Parathyroid adenoma (tissue), 2 donors: ENCODE data around the gene LRSAM1.

Experiments used
- H2AFZ ChIP-seq: fragments of 300-600 bp; sonication (generic); one replicate; pipeline ENCODE4 v1.7.0; 2017; ENCODE audit warnings: antibody characterized with exemption, mild to moderate bottlenecking
- H3K27ac ChIP-seq: fragments of 300-600 bp; sonication (generic); one replicate; pipeline ENCODE4 v1.7.0; 2017
- H3K27me3 ChIP-seq: fragments of 300-600 bp; sonication (generic); one replicate; pipeline ENCODE4 v1.7.0; 2017; ENCODE audit warnings: low read length; ENCODE audit not compliant: control insufficient read depth, insufficient read depth
- H3K36me3 ChIP-seq: fragments of 300-600 bp; sonication (generic); one replicate; pipeline ENCODE4 v1.7.0; 2017; ENCODE audit warnings: low read length; ENCODE audit not compliant: control insufficient read depth, insufficient read depth
- H3K4me1 ChIP-seq: fragments of 300-600 bp; sonication (generic); one replicate; pipeline ENCODE4 v1.7.0; 2017; ENCODE audit warnings: control low read depth
- H3K4me2 ChIP-seq: fragments of 300-600 bp; sonication (generic); one replicate; pipeline ENCODE4 v1.7.0; 2017; ENCODE audit warnings: low read length
- H3K4me3 ChIP-seq: fragments of 300-600 bp; sonication (generic); one replicate; pipeline ENCODE4 v1.7.0; 2017; ENCODE audit warnings: low read depth, low read length
- H3K79me2 ChIP-seq: fragments of 300-600 bp; sonication (generic); one replicate; pipeline ENCODE4 v1.7.0; 2017; ENCODE audit warnings: control low read depth
- H3K9ac ChIP-seq: fragments of 300-600 bp; sonication (generic); one replicate; pipeline ENCODE4 v1.7.0; 2017; ENCODE audit warnings: mild to moderate bottlenecking
- H3K9me3 ChIP-seq: fragments of 300-600 bp; sonication (generic); one replicate; pipeline ENCODE4 v1.7.0; 2017; ENCODE audit warnings: low read length; ENCODE audit not compliant: control insufficient read depth
- TF ChIP-seq, protein P1 (sequence below): fragments of 300-600 bp; sonication (generic); IDR thresholded peaks from one replicate; pipeline ENCODE4 v1.7.0; 2017; ENCODE audit warnings: antibody characterized with exemption, mild to moderate bottlenecking
- donor health status: primary hyperparathyroidism.

The LRSAM1 gene

DNA sequence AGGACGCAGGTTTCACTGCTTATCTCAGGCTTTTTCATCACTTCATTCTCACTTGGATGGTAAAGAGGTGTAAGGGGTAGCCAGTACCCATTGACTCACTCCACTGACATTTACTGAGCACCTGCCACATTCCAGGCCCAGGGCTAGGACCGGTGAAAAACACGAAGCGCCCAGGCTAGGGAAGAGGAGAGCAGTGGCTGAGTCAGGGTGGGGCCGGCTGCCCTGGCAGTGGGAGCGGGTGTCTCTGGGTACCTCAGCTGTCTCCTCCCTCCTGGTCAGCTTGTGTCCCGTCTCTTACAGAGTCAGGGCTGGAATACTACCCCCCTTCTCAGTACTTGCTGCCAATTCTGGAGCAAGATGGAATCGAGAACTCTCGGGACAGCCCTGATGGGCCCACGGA lies 22.2 kb downstream of the LRSAM1 start:
- H3K9ac ChIP-seq: no peak overlapping the region
- H3K27me3 ChIP-seq: no peaks in the 10 kb centered on the region
- no peak overlapping the region for H3K27ac ChIP-seq
- no peaks in the 10 kb centered on the region for H3K36me3 ChIP-seq
- H3K4me2 ChIP-seq: no peak overlapping the region
- H2AFZ ChIP-seq: no peak overlapping the region
- TF ChIP-seq, protein P1, sequence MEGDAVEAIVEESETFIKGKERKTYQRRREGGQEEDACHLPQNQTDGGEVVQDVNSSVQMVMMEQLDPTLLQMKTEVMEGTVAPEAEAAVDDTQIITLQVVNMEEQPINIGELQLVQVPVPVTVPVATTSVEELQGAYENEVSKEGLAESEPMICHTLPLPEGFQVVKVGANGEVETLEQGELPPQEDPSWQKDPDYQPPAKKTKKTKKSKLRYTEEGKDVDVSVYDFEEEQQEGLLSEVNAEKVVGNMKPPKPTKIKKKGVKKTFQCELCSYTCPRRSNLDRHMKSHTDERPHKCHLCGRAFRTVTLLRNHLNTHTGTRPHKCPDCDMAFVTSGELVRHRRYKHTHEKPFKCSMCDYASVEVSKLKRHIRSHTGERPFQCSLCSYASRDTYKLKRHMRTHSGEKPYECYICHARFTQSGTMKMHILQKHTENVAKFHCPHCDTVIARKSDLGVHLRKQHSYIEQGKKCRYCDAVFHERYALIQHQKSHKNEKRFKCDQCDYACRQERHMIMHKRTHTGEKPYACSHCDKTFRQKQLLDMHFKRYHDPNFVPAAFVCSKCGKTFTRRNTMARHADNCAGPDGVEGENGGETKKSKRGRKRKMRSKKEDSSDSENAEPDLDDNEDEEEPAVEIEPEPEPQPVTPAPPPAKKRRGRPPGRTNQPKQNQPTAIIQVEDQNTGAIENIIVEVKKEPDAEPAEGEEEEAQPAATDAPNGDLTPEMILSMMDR: no peak
- no peaks in the 10 kb centered on the region for H3K79me2 ChIP-seq
- no peak overlapping the region for H3K4me3 ChIP-seq
- H3K9me3 ChIP-seq: no peaks in the 10 kb centered on the region
- H3K4me1 ChIP-seq: no peaks in the 10 kb centered on the region

DNA sequence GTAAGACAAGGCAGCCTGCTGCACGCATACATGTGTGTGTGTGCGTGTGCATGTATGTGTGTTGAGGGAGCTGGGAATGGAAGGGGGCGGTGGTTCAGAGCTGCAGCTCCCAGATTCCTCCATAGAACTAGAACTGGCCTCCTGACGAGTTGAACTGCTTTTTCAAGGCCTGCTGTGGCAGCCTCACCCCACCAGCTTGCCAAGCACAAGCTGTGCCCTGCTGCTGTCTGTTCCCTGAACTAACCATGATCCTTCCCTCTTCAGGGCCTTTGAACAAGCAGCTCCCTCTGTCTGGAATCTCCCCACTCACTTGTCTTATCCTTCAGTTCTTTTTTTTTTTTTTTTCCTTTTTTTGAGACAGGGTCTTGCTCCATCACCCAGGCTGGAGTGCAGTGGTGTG lies 22.6 kb downstream of the LRSAM1 start:
- Histone ChIP-seq H3K27ac (no peak overlapping the region), H3K9me3 (no peaks in the 10 kb centered on the region), H3K36me3 (no peaks in the 10 kb centered on the region), H3K27me3 (no peaks in the 10 kb centered on the region), H2AFZ (no peak overlapping the region), H3K9ac (no peak overlapping the region), H3K4me1 (no peaks in the 10 kb centered on the region), H3K4me3 (no peak overlapping the region), H3K79me2 (no peaks in the 10 kb centered on the region), H3K4me2 (no peak overlapping the region)
- TF ChIP-seq, protein P1: no peak

DNA sequence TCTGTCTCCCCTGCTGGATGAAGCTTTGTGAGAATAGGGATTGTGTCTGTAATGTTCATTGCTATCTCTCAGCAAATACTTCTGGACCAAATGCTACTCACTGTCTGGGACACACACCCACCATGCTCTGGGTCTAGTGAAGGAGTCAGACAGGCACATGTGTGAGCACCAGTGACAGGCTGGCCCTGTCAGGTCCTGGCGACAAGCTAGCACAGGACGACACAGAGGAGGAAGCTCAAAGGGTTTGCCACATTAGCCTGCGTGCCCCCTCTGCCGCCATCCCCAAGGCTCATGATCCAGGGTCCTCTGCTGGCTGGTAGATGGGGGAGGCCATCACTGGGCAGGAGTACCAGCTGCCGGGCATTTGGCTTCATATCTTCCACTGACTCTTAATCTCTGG lies 23.3 kb downstream of the LRSAM1 start:
- TF ChIP-seq, protein P1: no peak
- H3K36me3 ChIP-seq: no peaks in the 10 kb centered on the region

DNA sequence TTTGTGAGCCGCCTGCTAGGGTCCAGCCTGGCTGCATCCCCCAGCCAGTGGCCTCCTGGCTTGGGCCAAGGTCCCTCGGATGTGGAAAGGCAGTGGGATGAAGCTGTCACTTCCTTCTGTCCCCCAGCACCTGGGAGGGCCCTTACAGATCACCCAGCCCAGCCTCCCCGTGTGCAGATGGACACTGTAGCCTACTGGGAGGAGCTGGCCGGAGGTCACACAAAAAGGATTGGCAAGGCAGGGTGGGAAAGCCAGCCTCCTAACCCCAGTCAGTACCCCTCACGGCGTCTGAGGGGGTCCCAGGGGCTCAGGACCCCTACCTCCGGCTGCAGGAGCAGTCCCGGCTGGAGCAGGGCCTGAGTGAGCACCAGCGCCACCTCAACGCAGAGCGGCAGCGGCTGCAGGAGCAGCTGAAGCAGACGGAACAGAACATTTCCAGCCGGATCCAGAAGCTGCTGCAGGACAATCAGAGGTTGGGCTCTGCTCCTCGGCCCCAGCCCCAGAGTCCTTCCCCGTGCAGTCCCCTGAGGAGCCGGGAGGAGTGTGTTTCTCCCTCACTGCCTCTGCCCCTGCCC lies 28.3 kb downstream of the LRSAM1 start:
- Histone ChIP-seq H3K9ac (no peak overlapping the region), H2AFZ (no peak overlapping the region), H3K4me2 (no peak overlapping the region), H3K4me1 (no peaks in the 10 kb centered on the region), H3K27ac (no peak overlapping the region), H3K36me3 (no peaks in the 10 kb centered on the region), H3K79me2 (no peaks in the 10 kb centered on the region), H3K27me3 (no peaks in the 10 kb centered on the region), H3K9me3 (no peaks in the 10 kb centered on the region), H3K4me3 (no peak overlapping the region)
- TF ChIP-seq, protein P1: no peak

More for the DNA sequence above, 23.3 kb downstream of the LRSAM1 start:
- no peak overlapping the region for H3K4me2 ChIP-seq
- H3K79me2 ChIP-seq: no peaks in the 10 kb centered on the region
- no peaks in the 10 kb centered on the region for H3K4me1 ChIP-seq
- H2AFZ ChIP-seq: no peak overlapping the region
- H3K9me3 ChIP-seq: no peaks in the 10 kb centered on the region
- H3K4me3 ChIP-seq: no peak overlapping the region
- no peak overlapping the region for H3K9ac ChIP-seq
- H3K27ac ChIP-seq: no peak overlapping the region
- H3K27me3 ChIP-seq: no peaks in the 10 kb centered on the region

DNA sequence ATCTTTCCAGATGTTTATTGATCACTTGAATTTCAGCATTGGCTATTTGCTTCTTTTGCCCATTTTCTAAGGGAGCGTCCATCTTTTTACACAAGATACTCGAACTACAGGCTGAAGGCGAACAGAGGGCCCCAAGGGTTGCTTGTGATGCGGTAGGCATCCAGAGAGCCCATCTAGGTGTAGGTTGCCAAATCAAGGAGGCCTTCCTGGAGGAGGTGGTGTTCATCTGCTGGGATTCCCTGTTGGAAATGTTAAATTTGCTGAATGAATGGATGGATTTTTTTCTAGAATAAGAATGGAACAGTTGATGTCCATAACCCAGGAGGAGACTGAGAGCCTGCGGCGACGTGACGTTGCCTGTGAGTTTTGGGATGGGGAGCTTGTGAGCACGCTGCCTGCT lies 31.4 kb downstream of the LRSAM1 start:
- no peaks in the 10 kb centered on the region for H3K79me2 ChIP-seq
- no peak overlapping the region for H2AFZ ChIP-seq
- no peak overlapping the region for H3K4me2 ChIP-seq
- H3K36me3 ChIP-seq: no peaks in the 10 kb centered on the region
- H3K4me3 ChIP-seq: no peak overlapping the region
- no peak overlapping the region for H3K27ac ChIP-seq
- H3K9me3 ChIP-seq: no peaks in the 10 kb centered on the region
- no peaks in the 10 kb centered on the region for H3K4me1 ChIP-seq
- TF ChIP-seq, protein P1: no peak
- no peaks in the 10 kb centered on the region for H3K27me3 ChIP-seq
- no peak overlapping the region for H3K9ac ChIP-seq
